ENCODE measurements around the gene TIMM22. TPM values are rescaled to one million over a fixed set of nuclear protein-coding genes. Genes with fewer than 3 reads are reported as not detected.

Gene TIMM22
- total RNA-seq, 1 experiment from 2014 or later = 17.7 TPM

DNA sequence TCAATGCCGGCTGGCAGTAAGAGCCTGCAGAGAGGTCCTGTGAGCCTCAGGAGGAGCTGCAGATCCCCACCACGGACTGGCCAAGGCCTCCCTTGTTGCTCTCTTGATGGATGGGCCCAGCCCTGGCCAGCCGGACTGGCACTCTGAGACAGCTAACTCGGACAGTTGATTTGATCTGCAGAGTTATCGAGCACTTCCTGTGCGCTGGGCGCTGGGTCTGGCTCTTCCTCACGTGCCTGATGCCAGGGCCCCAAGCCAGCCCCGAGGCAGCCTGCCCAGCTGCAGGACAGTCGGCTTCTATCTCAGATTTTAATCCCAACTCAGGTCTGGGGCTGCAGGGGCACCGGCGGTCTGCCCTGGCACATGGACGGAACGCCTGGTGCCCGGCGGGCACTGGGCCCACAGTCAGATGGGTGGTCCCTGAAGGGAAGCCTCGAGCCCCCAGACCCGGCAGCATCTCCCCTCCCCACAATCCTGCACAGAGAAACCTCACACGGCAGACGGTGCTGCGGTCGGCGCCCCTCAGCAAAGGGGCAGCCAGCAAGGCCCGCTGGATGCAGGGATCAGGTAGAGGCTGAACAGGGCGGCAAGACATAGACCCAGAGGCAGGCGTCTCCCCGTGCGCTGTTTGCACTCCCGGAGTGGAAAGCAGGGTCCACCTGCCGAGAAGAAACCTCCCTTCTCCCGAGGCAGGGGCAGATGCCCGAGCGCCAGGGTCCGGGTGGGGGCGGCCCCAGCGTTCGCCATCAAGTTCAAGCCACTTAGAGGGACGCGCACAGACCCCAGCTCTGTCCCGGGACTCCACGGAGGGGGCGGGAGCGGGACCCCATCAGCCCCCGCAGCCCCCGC lies 34.0 kb downstream of the TIMM22 start:
- Histone ChIP-seq H3K9ac (ENCODE audit: low read length) (no peak overlapping the region), H3K36me3 (ENCODE audit: low read depth, low read length) (no peaks in the 10 kb centered on the region), H3K4me1 (ENCODE audit: insufficient read depth, low read length) (no peaks in the 10 kb centered on the region), H3K27ac (ENCODE audit: low read length) (no peak overlapping the region), H3K4me2 (ENCODE audit: low read length) (no peak overlapping the region), H3K9me3 (ENCODE audit: low read length) (no peaks in the 10 kb centered on the region), H3K9me2 (replicated peaks; ENCODE audit: low read length) (no peaks in the 10 kb centered on the region), H2AFZ (ENCODE audit: low read length) (no peak overlapping the region), H4K20me1 (ENCODE audit: low read length) (no peaks in the 10 kb centered on the region), H3K79me2 (ENCODE audit: low read length) (no peaks in the 10 kb centered on the region), H3K4me3 (ENCODE audit: low read length) (no peak overlapping the region), H3F3A (ENCODE audit: low read length, unreplicated experiment) (no peaks in the 10 kb centered on the region), H3K27me3 (ENCODE audit: low read length) (no peaks in the 10 kb centered on the region)
- no peak for DNase-seq
- TF ChIP-seq EZH2 (IDR thresholded peaks at IDR 0.05; ENCODE audit: low read length, unreplicated experiment) (no peak), EZH2phosphoT487 (IDR thresholded peaks at IDR 0.05; ENCODE audit: borderline replicate concordance, low read length) (no peak)
- TF ChIP-seq, protein P1, sequence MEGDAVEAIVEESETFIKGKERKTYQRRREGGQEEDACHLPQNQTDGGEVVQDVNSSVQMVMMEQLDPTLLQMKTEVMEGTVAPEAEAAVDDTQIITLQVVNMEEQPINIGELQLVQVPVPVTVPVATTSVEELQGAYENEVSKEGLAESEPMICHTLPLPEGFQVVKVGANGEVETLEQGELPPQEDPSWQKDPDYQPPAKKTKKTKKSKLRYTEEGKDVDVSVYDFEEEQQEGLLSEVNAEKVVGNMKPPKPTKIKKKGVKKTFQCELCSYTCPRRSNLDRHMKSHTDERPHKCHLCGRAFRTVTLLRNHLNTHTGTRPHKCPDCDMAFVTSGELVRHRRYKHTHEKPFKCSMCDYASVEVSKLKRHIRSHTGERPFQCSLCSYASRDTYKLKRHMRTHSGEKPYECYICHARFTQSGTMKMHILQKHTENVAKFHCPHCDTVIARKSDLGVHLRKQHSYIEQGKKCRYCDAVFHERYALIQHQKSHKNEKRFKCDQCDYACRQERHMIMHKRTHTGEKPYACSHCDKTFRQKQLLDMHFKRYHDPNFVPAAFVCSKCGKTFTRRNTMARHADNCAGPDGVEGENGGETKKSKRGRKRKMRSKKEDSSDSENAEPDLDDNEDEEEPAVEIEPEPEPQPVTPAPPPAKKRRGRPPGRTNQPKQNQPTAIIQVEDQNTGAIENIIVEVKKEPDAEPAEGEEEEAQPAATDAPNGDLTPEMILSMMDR (conservative IDR thresholded peaks at IDR 0.05; ENCODE audit: low read depth, low read length) = no peak
- no TSS peak for BruUV-seq (replicated peaks)
- intact Hi-C loops (cut with micrococcal nuclease) = no loop called here
- POLR2A ChIA-PET (ENCODE audit: unreplicated experiment) = no interaction called here
- CTCF ChIA-PET = no interaction called here
- ATAC-seq = no peak

GRCh38 chr17:1031711-1032110 lies 34.8 kb downstream of the TIMM22 start:
- BruUV-seq (replicated peaks) = no TSS peak
- ChIA-PET POLR2A (ENCODE audit: unreplicated experiment) (no interaction called here), CTCF (no interaction called here)
- TF ChIP-seq, protein P1 (conservative IDR thresholded peaks at IDR 0.05; ENCODE audit: low read depth, low read length) = no peak
- TF ChIP-seq EZH2 (IDR thresholded peaks at IDR 0.05; ENCODE audit: low read length, unreplicated experiment) (no peak), EZH2phosphoT487 (IDR thresholded peaks at IDR 0.05; ENCODE audit: borderline replicate concordance, low read length) (no peak)
- H3K4me2 ChIP-seq (ENCODE audit: low read length) = no peak overlapping the region
- no peaks in the 10 kb centered on the region for H3K9me2 ChIP-seq (replicated peaks; ENCODE audit: low read length)
- no peak overlapping the region for H2AFZ ChIP-seq (ENCODE audit: low read length)
- H4K20me1 ChIP-seq (ENCODE audit: low read length) = no peaks in the 10 kb centered on the region
- no peaks in the 10 kb centered on the region for H3K79me2 ChIP-seq (ENCODE audit: low read length)
- H3K27me3 ChIP-seq (ENCODE audit: low read length) = no peaks in the 10 kb centered on the region
- no peak for ATAC-seq
- H3K9ac ChIP-seq (ENCODE audit: low read length) = no peak overlapping the region
- H3K4me3 ChIP-seq (ENCODE audit: low read length) = no peak overlapping the region
- no peaks in the 10 kb centered on the region for H3K9me3 ChIP-seq (ENCODE audit: low read length)
- no peaks in the 10 kb centered on the region for H3K36me3 ChIP-seq (ENCODE audit: low read depth, low read length)
- intact Hi-C loops (cut with micrococcal nuclease) = no loop called here
- H3K4me1 ChIP-seq (ENCODE audit: insufficient read depth, low read length) = no peaks in the 10 kb centered on the region
- no peak overlapping the region for H3K27ac ChIP-seq (ENCODE audit: low read length)
- no peaks in the 10 kb centered on the region for H3F3A ChIP-seq (ENCODE audit: low read length, unreplicated experiment)
- no peak for DNase-seq

DNA sequence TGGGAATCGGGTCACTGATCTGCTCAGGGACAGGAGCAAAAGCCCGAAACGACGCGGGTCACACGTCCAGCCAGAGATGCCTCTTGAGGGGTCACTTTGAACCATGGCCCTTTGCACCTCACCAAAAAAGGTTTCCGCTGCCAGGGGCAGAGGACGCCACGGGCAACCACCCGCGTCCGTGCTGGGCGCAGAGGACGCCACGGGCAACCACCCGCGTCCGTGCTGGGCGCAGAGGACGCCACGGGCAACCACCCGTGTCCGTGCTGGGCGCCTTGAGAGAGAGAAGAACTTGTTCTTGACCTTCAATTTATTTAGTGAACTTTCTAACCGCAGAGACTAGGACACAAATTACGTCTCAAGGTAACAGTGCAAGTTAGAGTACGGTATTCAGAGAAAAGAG lies 35.5 kb downstream of the TIMM22 start:
- Histone ChIP-seq H3K27ac (ENCODE audit: low read length) (no peak overlapping the region), H2AFZ (ENCODE audit: low read length) (no peak overlapping the region), H3K9ac (ENCODE audit: low read length) (no peak overlapping the region), H3F3A (ENCODE audit: low read length, unreplicated experiment) (no peaks in the 10 kb centered on the region), H4K20me1 (ENCODE audit: low read length) (no peaks in the 10 kb centered on the region), H3K4me3 (ENCODE audit: low read length) (no peak overlapping the region), H3K9me2 (replicated peaks; ENCODE audit: low read length) (no peaks in the 10 kb centered on the region), H3K36me3 (ENCODE audit: low read depth, low read length) (no peaks in the 10 kb centered on the region), H3K9me3 (ENCODE audit: low read length) (no peaks in the 10 kb centered on the region), H3K4me2 (ENCODE audit: low read length) (no peak overlapping the region), H3K79me2 (ENCODE audit: low read length) (no peaks in the 10 kb centered on the region), H3K4me1 (ENCODE audit: insufficient read depth, low read length) (no peaks in the 10 kb centered on the region), H3K27me3 (ENCODE audit: low read length) (no peaks in the 10 kb centered on the region)
- ATAC-seq (no peak), DNase-seq (no peak)
- BruUV-seq (replicated peaks) = no TSS peak
- TF ChIP-seq, protein P1 (conservative IDR thresholded peaks at IDR 0.05; ENCODE audit: low read depth, low read length) = no peak
- TF ChIP-seq EZH2 (IDR thresholded peaks at IDR 0.05; ENCODE audit: low read length, unreplicated experiment) = no peak
- TF ChIP-seq EZH2phosphoT487 (IDR thresholded peaks at IDR 0.05; ENCODE audit: borderline replicate concordance, low read length) = no peak
- ChIA-PET CTCF (no interaction called here), POLR2A (ENCODE audit: unreplicated experiment) (no interaction called here)
- intact Hi-C loops (cut with micrococcal nuclease) = no loop called here
